PFSK-1 (cell line): ENCODE results near the gene PTCD1.
A peak's percentile ranks its signal among the peaks of the same experiment; 100 is the strongest.

ENCODE experiments used
- FOXP2 ChIP-seq: optimal IDR thresholded peaks from 2 replicates; pipeline ENCODE3; 2011; ENCODE audit warnings: borderline replicate concordance, control low read depth, inconsistent platforms; ENCODE audit not compliant: insufficient read depth; ENCODE audit errors: extremely low read length, extremely low read depth
- POLR2AphosphoS5 ChIP-seq: IDR thresholded peaks from 2 replicates; pipeline ENCODE4 v1.6.1; 2012; ENCODE audit warnings: low read depth, mild to moderate bottlenecking, control low read depth, low read length, moderate library complexity
- REST ChIP-seq, 2 experiments: IDR thresholded peaks; 2 replicates each; pipeline versions ENCODE4 v1.6.1 to v1.8.0; 2011 to 2012; ENCODE audit warnings: low read depth in 2 of 2, low read length in 2 of 2, control low read depth in 1 of 2, inconsistent platforms in 1 of 2, mild to moderate bottlenecking in 1 of 2, moderate library complexity in 1 of 2; ENCODE audit not compliant: insufficient read depth in 1 of 2
- SIN3A ChIP-seq: IDR thresholded peaks from 2 replicates; pipeline ENCODE4 v1.6.1; 2012; ENCODE audit warnings: mild to moderate bottlenecking, low read length, moderate library complexity, borderline replicate concordance; ENCODE audit not compliant: insufficient read depth
- TAF1 ChIP-seq: IDR thresholded peaks from 2 replicates; pipeline ENCODE4 v1.6.1; 2012; ENCODE audit warnings: low read length, control low read depth, borderline replicate concordance; ENCODE audit not compliant: insufficient read depth

PTCD1 gene

DNA sequence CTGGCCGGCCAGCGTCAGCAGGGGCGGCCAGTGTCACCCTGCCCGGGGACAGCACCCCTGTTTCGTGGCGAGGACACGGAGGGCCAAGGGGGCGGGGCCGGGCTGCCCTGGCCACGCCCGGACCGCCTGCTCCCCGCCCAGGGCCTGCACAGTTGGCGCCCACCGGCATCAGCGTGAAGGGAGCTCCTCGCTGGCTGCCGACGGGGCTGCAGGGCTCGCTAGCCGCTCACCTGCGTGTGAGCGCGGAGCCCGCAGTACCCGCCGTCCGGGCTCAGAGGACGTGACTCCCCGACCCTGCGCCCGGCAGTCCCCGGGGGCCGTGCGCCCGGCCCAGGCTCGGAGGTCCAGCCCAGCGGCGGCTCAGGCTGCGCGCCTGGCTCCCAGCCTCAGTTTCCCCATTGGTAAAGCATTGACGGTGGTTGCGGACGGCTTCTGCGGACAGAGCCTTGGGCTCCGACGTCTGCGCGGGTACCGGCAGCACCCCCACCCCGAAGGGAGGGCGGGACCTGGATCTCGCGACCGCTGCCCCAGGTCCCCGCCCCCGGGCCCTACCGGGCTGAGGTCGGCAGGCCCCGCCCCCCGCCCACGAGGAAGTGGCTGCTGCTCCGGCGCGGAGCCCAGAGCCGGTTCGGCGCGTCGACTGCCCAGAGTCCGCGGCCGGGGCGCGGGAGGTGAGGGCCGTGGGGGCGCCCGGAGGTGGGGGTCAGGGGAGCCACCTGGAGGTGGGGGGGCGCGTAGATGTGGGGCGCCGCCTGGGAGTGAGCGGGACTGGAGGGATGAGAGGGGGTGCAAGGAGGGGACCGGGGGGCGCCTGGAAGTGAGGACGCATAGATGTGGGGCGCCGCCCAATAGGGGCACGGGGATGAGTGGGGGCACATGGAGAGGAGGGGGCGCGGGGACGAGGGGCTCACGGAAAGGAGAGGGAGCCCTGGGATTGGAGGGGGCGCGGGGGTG is 64.2 kb downstream of the PTCD1 start, which contains the start of gene ARPC1B:
Gene ARPC1B, plus strand, starts transcription at position 620 of the 954 bp plus-strand sequence. CDS start 10,985 bp downstream, outside the sequence.
- TF ChIP-seq TAF1 (peak; percentile 54; the same call in 1 of the 2 replicates), FOXP2 (peak; percentile 23), POLR2AphosphoS5 (peak; percentile 92), SIN3A (peak; percentile 63; the same call in 1 of the 2 replicates), REST (IDR thresholded peaks at IDR 0.05; ENCODE audit: insufficient read depth in 1 of 2, low read depth in 2 of 2, low read length in 2 of 2) (no peak)

GRCh38 chr7:99373091-99374066 is 65.2 kb downstream of the PTCD1 start:
- TF ChIP-seq REST (IDR thresholded peaks at IDR 0.05; ENCODE audit: insufficient read depth in 1 of 2, low read depth in 2 of 2, low read length in 2 of 2) = no peak
- no peak for TF ChIP-seq TAF1
- TF ChIP-seq SIN3A = no peak
- TF ChIP-seq FOXP2 = no peak
- no peak for TF ChIP-seq POLR2AphosphoS5

- no peak for TF ChIP-seq POLR2AphosphoS5
- TF ChIP-seq TAF1 = no peak
- no peak for TF ChIP-seq SIN3A
- TF ChIP-seq REST (IDR thresholded peaks at IDR 0.05; ENCODE audit: insufficient read depth in 1 of 2, low read depth in 2 of 2, low read length in 2 of 2) = no peak
- no peak for TF ChIP-seq FOXP2
Observed at GRCh38 chr7:99372275-99373090, 66.1 kb downstream of the PTCD1 start.

DNA sequence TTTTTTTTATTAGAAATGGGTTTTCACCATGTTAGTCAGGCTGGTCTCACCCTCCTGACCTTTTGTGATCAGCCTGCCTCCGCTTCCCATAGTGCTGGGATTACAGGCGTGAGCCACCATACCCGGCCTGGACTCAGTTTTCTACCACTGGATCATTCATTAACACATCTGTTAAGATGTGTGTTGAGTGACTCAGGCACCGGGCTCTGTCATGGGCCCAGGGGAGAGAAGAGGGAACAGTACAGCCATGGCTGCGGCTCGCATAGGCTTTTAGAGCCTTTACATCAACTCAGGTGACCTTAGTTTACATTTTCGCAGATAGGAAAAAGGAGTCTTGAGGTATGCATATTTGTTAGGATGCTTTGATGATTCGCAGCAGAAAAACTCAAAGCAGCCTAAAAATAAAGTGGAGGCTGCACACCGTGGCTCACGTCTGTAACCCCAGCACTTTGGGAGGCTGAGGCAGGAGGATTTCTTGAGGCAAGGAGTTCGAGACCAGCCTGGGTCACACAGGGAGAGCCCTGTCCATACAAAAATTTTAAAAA is 67.2 kb downstream of the PTCD1 start:
- TF ChIP-seq POLR2AphosphoS5 (no peak), TAF1 (no peak), SIN3A (no peak), FOXP2 (no peak), REST (IDR thresholded peaks at IDR 0.05; ENCODE audit: insufficient read depth in 1 of 2, low read depth in 2 of 2, low read length in 2 of 2) (no peak)
